Astrocyte of the cerebellum (primary cell): ENCODE results near the gene TBC1D32.
A peak's percentile ranks its signal among the peaks of the same experiment; 100 is the strongest.
"Not testable (repeated sequence)": the region's sequence is repeated elsewhere in the genome, so short reads cannot be mapped to it uniquely, and the experiment has no call there.

ENCODE experiments used
- DNase-seq: peaks from one replicate; pipeline ENCODE4 v3.0.0-alpha.2; 2011; ENCODE audit warnings: low read depth
- H3K4me3 ChIP-seq: 2 replicates; pipeline ENCODE4 v1.5.1; 2011; ENCODE audit warnings: mild to moderate bottlenecking, low read depth, low read length, moderate library complexity
- CTCF ChIP-seq: IDR thresholded peaks from 2 replicates; pipeline ENCODE4 v1.5.1; 2012; ENCODE audit warnings: low read length, low read depth, moderate library complexity, mild to moderate bottlenecking; ENCODE audit errors: missing control alignments
- in situ Hi-C: cut with HindIII; loops from 2 replicates; pipeline ENCODE4 v1.10.0; 2017; ENCODE audit warnings: low sequenced_read_pairs

TBC1D32 gene

GRCh38 chr6:121223212-121223611 is 111.1 kb downstream of the TBC1D32 start:
- H3K4me3 ChIP-seq, result no peak overlapping the region
- DNase-seq, result no peak
- in situ Hi-C loops, result no loop called here
- TF ChIP-seq CTCF, result no peak

- DNase-seq, result peak; percentile 9
- in situ Hi-C loops, result no loop called here
- H3K4me3 ChIP-seq, result no peak overlapping the region
- no peak for TF ChIP-seq CTCF
Observed at GRCh38 chr6:121222656-121223055, 111.6 kb downstream of the TBC1D32 start.

- no peak overlapping the region for H3K4me3 ChIP-seq
- in situ Hi-C loops, result no loop called here
- no peak for TF ChIP-seq CTCF
- DNase-seq, result no peak
Observed at GRCh38 chr6:121216928-121217327, 117.4 kb downstream of the TBC1D32 start.

DNA sequence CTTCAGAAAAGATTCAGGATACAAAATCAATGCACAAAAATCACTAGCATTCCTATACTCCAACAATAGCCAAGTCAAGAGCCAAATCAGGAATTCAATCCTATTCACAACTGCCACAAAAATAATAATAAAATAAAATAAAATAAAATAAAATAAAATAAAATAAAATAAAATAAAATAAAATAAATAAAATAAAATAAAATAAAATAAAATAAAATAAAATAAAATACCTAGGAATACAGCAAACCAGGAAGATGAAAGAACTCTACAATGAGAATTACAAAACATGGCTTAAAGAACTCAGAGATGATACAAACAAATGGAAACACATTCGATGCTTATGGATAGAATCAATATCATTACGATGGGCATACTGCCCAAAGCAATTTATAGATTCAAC is 120.9 kb downstream of the TBC1D32 start:
- DNase-seq, H3K4me3 ChIP-seq, in situ Hi-C loops: not testable (repeated sequence)

DNA sequence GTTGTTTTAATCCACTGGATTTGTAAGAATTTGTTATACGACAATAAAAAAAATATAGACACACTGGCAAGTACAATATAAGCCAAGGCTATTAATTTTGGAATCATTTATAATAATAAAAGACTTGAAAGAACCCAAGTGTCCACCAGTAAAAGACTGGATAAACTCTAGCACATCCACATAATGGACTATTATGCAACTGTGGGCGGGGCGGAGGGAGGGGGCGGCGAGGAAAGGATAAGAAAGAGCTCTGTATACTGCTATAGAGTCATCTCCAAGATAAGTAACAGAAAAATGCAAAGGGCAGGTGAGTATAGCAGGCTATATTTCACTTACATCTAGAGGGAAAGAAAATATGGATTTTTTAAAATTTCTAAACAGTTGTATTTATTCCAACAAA is 123.3 kb downstream of the TBC1D32 start:
- TF ChIP-seq CTCF, result no peak
- in situ Hi-C loops, result no loop called here
- no peak for DNase-seq
- H3K4me3 ChIP-seq, result no peak overlapping the region

DNA sequence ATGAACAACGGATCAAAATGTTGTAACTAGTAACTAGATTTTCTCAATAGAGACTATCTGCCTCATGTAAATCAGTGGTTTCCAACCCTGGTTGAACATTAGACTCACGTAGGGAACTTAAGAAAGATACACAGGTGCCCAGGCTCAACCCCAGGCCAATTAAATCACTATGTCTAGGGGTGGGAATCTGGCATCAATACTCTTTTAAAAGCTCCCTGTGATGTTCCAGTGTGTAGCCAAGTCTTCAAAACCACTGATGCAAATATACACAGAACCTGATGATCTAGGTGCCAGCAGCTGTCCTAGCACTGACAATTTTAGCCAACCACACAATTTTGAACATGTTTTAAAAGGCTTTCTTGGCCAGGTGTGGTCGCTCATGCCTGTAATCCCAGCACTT is 128.7 kb downstream of the TBC1D32 start:
- no peak for TF ChIP-seq CTCF

DNA sequence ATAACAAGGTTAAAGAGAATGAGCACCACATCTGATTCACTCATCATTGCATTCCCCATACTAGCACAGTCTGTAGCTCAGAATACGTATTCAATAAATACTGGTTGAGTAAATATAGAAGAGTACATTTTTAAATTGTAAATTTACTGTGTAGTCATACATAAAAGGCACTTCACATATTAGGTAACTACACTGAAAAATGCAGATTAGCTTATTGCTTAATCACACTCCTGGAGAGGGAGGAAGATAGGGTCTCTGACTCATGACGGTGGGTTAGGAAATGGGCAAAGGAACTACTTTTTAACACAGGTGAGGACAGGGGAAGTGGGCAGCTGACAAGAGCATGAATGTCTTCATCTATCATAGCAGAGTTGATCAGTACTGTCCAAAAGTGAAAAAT is 133.2 kb downstream of the TBC1D32 start:
- in situ Hi-C loops, result no loop called here
- no peak overlapping the region for H3K4me3 ChIP-seq
- no peak for DNase-seq
- no peak for TF ChIP-seq CTCF

More for the DNA sequence above, 128.7 kb downstream of the TBC1D32 start:
- DNase-seq, result no peak
- H3K4me3 ChIP-seq, result no peak overlapping the region
- in situ Hi-C loops, result no loop called here

- H3K4me3 ChIP-seq, in situ Hi-C loops, DNase-seq: not testable (repeated sequence)
Observed at GRCh38 chr6:121196042-121196441, 138.2 kb downstream of the TBC1D32 start.
